ENCODE data around the gene RPL29.
"Not testable (repeated sequence)": the region's sequence is repeated elsewhere in the genome, so short reads cannot be mapped to it uniquely, and the experiment has no call there.

The RPL29 gene

GRCh38 chr3:51995346-51996163 is at the start of gene RPL29:
Gene RPL29, minus strand, starts transcription at chr3:51995895. Its CDS starts 434 bp downstream, at chr3:51995461.
- peak; percentile 78 for DNase-seq (ENCODE audit: low spot score)
- H3K27ac ChIP-seq: peak within 1 kb of the TSS; percentile 98
- POLR2A ChIA-PET (ENCODE audit: low non-redundant PET): interaction anchor here (0.5 to 0.9 kb wide), 3 partner anchors 10 to 153 kb away, joined by 3 to 4 read pairs (median 3); no protein-coding TSS in a partner anchor
- no peak for TF ChIP-seq CTCF (conservative IDR thresholded peaks at IDR 0.05; ENCODE audit: low read depth)
- CTCF ChIA-PET: interaction anchor here (0.6 kb wide), 1 partner anchor 344 kb away, joined by 3 read pairs; no protein-coding TSS in a partner anchor

GRCh38 chr3:52044869-52045619 is 49.3 kb upstream of the RPL29 start:
- peak overlapping the region; percentile 100 for H3K27ac ChIP-seq
- TF ChIP-seq CTCF (conservative IDR thresholded peaks at IDR 0.05; ENCODE audit: low read depth): no peak
- DNase-seq (ENCODE audit: low spot score): no peak
- CTCF ChIA-PET: no interaction called here
- POLR2A ChIA-PET (ENCODE audit: low non-redundant PET): interaction anchor here (2.0 kb wide), 1 partner anchor 12 kb away, joined by 12 read pairs; the partner anchor contains the start of gene DUSP7

- ChIA-PET POLR2A (ENCODE audit: low non-redundant PET) (no interaction called here), CTCF (no interaction called here)
- DNase-seq (ENCODE audit: low spot score): no peak
- TF ChIP-seq CTCF (conservative IDR thresholded peaks at IDR 0.05; ENCODE audit: low read depth): no peak
- peak overlapping the region; percentile 100 for H3K27ac ChIP-seq
Measured at GRCh38 chr3:52043750-52044149, 48.1 kb upstream of the RPL29 start.

DNA sequence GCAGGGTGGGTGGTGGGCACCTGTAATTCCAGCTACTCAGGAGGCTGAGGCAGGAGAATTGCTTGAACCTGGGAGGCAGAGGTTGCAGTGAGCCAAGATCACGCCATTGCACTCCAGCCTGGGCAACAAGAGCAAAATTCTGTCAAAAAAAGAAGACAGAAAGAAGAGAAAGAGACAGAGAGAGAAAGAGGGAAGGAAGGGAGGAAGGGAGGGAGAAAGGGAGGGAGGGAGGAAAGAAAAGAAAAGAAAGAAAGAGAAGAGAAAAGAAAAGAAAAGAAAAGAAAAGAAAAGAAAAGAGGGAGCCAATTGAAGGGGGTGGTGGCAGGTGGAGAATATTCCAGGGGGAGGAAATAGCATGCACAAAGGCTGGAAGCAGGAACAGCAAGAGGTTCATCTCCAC is 47.3 kb upstream of the RPL29 start:
- POLR2A ChIA-PET (ENCODE audit: low non-redundant PET); DNase-seq (ENCODE audit: low spot score): not testable (repeated sequence)
- CTCF ChIA-PET: interaction anchor here (0.7 kb wide), 2 partner anchors 43 to 101 kb away, joined by 3 to 5 read pairs; no protein-coding TSS in a partner anchor
- H3K27ac ChIP-seq: peak overlapping the region; percentile 100

DNA sequence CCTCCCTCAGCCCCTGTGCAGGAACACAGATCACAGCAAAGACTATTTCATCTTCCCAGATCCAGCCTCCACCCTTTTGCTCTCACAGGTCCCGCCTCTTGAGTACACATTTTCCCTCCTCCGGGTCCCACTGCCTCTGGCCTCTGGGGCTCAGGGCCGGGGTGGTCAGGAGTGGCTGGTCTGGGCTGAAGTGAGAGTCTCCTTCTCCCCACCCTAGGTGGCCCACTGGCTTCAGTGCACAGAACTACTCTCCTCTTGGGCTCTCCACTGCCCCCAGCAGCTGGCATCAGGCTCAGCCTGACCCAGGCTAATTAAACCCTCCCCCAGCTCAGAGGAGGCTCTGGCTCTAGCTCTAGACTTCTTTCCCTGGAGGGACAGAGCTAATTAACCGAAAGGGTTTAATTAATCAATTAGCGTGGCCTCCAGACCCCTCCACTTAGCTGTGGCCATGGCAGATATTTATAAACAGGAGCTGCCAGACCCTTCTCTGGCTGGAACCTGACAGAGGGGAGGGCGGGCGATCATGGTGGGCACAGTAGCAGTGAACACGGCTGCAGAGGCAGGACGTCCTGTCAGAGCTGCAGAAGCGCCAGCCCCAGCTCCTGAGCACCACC is 45.5 kb upstream of the RPL29 start:
- peak overlapping the region; percentile 100 for H3K27ac ChIP-seq
- no peak for TF ChIP-seq CTCF (conservative IDR thresholded peaks at IDR 0.05; ENCODE audit: low read depth)
- POLR2A ChIA-PET (ENCODE audit: low non-redundant PET): no interaction called here
- no peak for DNase-seq (ENCODE audit: low spot score)
- CTCF ChIA-PET: interaction anchor here (0.6 kb wide), 2 partner anchors 38 to 82 kb away, joined by 3 to 4 read pairs; no protein-coding TSS in a partner anchor

GRCh38 chr3:52040600-52040999 is 44.9 kb upstream of the RPL29 start:
- CTCF ChIA-PET: interaction anchor here (0.6 kb wide), 1 partner anchor 82 kb away, joined by 4 read pairs; no protein-coding TSS in a partner anchor
- POLR2A ChIA-PET (ENCODE audit: low non-redundant PET): no interaction called here
- no peak for DNase-seq (ENCODE audit: low spot score)
- no peak for TF ChIP-seq CTCF (conservative IDR thresholded peaks at IDR 0.05; ENCODE audit: low read depth)
- peak overlapping the region; percentile 100 for H3K27ac ChIP-seq
